Measurements from ENCODE around the gene KLC4. TPM values are rescaled to one million over a fixed set of nuclear protein-coding genes. Genes with fewer than 3 reads are reported as not detected.

KLC4 gene
- total RNA-seq, 3 donors from 2014 or later, result 20.5 to 33.7 (median 21.0) TPM

DNA sequence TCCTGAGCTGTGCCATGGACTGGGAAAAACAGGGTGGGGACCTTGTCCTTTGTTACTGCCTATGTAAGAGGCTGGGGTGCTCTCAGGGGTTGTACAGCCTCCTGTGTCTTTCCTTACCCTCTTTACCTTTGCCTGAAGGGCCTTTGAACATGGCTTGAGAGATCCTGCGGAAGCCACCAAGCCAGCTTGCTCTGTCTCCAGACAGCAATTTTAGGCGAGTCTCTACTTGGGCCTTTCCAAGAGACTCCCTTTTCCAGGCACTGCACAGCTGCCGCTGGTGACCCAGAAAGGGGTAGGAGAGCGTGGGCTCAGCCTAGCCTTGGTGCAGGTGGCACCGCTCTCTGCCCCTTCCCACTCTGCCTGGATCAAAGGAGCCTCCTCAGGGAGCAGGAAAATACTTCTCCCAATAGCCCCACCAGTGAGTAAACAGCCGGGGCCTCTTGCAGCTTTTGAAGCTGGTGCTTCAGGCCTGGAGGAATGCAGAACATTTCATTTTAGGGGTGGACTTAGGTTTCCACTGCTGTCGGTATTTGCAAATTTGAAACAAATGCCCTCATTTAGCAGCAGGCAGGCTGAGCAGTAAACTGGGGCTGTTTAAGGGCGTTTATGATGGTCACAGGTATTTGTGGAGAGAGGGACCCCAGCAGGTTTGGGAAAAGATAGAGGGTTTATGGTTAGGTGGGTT is 30.6 kb downstream of the KLC4 start:
- no peak for TF ChIP-seq CTCF (IDR thresholded peaks at IDR 0.05)
- no peak for TF ChIP-seq POLR2AphosphoS5 (IDR thresholded peaks at IDR 0.05)
- no peak for TF ChIP-seq POLR2A (IDR thresholded peaks at IDR 0.05)
- DNase-seq (ENCODE audit: low spot score in 2 of 2), result no peak
- Histone ChIP-seq H3K27me3 (no peaks in the 10 kb centered on the region), H3K36me3 (no peaks in the 10 kb centered on the region), H3K4me3 (peak overlapping the region in 2 of 3 donors; percentile 0 to 43), H3K4me1 (peaks cover 13 to 17% of the 10 kb centered on the region in 2 donors), H3K27ac (peak overlapping the region; percentile 92 to 93), H3K9me3 (no peaks in the 10 kb centered on the region)
- intact Hi-C loops (cut with DNase I; ENCODE audit: low total_unique reads), result no loop called here

DNA sequence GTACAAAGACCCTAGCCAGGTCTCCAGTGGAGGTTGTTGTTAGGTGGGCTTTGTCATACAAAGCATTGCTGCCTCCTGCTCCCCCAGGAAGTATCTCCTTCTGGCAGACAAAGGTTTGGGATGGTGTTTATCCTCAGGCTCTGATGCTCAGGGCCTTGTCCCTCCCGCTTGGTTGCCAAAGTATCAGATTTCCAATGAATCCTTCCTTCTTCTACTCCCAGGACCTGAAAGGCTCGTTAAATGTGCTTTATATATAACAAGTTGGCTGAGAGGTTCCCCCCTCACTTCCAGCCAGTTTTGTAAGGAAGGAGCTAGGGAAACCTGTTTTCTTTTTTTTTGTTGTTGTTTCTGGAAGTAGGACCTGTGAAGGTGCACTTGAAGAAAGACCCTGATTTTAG is 31.1 kb downstream of the KLC4 start:
- intact Hi-C loops (cut with DNase I; ENCODE audit: low total_unique reads), result no loop called here
- H3K27ac ChIP-seq, result peak overlapping the region; percentile 92 to 93
- H3K9me3 ChIP-seq, result no peaks in the 10 kb centered on the region
- no peak for DNase-seq (ENCODE audit: low spot score in 2 of 2)
- peaks cover 13 to 21% of the 10 kb centered on the region in 2 donors for H3K4me1 ChIP-seq
- H3K36me3 ChIP-seq, result no peaks in the 10 kb centered on the region
- TF ChIP-seq POLR2AphosphoS5 (IDR thresholded peaks at IDR 0.05) (no peak), POLR2A (IDR thresholded peaks at IDR 0.05) (no peak), CTCF (IDR thresholded peaks at IDR 0.05) (no peak)
- H3K27me3 ChIP-seq, result no peaks in the 10 kb centered on the region
- peak overlapping the region in 1 of 3 donors; percentile 11 for H3K4me3 ChIP-seq

- Histone ChIP-seq H3K27me3 (no peaks in the 10 kb centered on the region), H3K36me3 (no peaks in the 10 kb centered on the region), H3K9me3 (no peaks in the 10 kb centered on the region), H3K4me1 (peaks cover 13 to 26% of the 10 kb centered on the region in 2 donors), H3K27ac (peak overlapping the region; percentile 92 to 93), H3K4me3 (no peak overlapping the region)
- intact Hi-C loops (cut with DNase I; ENCODE audit: low total_unique reads), result no loop called here
- no peak for TF ChIP-seq POLR2AphosphoS5 (IDR thresholded peaks at IDR 0.05)
- no peak for TF ChIP-seq POLR2A (IDR thresholded peaks at IDR 0.05)
- TF ChIP-seq CTCF (IDR thresholded peaks at IDR 0.05), result no peak
- no peak for DNase-seq (ENCODE audit: low spot score in 2 of 2)
Measured at GRCh38 chr6:43091020-43091419, 31.6 kb downstream of the KLC4 start.

- no peak overlapping the region for H3K4me3 ChIP-seq
- H3K36me3 ChIP-seq, result no peaks in the 10 kb centered on the region
- intact Hi-C loops (cut with DNase I; ENCODE audit: low total_unique reads), result no loop called here
- H3K27me3 ChIP-seq, result no peaks in the 10 kb centered on the region
- no peak for DNase-seq (ENCODE audit: low spot score in 2 of 2)
- no peak for TF ChIP-seq POLR2A (IDR thresholded peaks at IDR 0.05)
- no peak for TF ChIP-seq CTCF (IDR thresholded peaks at IDR 0.05)
- H3K27ac ChIP-seq, result peak overlapping the region; percentile 92 to 93
- H3K4me1 ChIP-seq, result peaks cover 15 to 29% of the 10 kb centered on the region in 2 donors
- no peaks in the 10 kb centered on the region for H3K9me3 ChIP-seq
Measured at GRCh38 chr6:43091436-43091991, 32.1 kb downstream of the KLC4 start.

GRCh38 chr6:43092635-43093034 is 33.2 kb downstream of the KLC4 start:
- H3K9me3 ChIP-seq, result no peaks in the 10 kb centered on the region
- no peak for DNase-seq (ENCODE audit: low spot score in 2 of 2)
- H3K4me3 ChIP-seq, result no peak overlapping the region
- intact Hi-C loops (cut with DNase I; ENCODE audit: low total_unique reads), result no loop called here
- peak overlapping the region; percentile 92 to 93 for H3K27ac ChIP-seq
- no peaks in the 10 kb centered on the region for H3K36me3 ChIP-seq
- TF ChIP-seq POLR2AphosphoS5 (IDR thresholded peaks at IDR 0.05) (no peak), CTCF (IDR thresholded peaks at IDR 0.05) (no peak), POLR2A (IDR thresholded peaks at IDR 0.05) (no peak)
- no peaks in the 10 kb centered on the region for H3K27me3 ChIP-seq
- H3K4me1 ChIP-seq, result peaks cover 20 to 40% of the 10 kb centered on the region in 2 donors

Data from breast epithelium (tissue), 4 donors.